ENCODE data around the gene ATRIP. TPM values are rescaled to one million over a fixed set of nuclear protein-coding genes. Genes with fewer than 3 reads are reported as not detected.
A peak's percentile ranks its signal among the peaks of the same experiment; 100 is the strongest.

ATRIP gene
- total and polyA plus RNA-seq, 10 of the 15 experiments (the other 5 are each of a cell fraction or from before 2014, with no cell fraction given): 1.4 to 16.0 (median 10.1) TPM

DNA sequence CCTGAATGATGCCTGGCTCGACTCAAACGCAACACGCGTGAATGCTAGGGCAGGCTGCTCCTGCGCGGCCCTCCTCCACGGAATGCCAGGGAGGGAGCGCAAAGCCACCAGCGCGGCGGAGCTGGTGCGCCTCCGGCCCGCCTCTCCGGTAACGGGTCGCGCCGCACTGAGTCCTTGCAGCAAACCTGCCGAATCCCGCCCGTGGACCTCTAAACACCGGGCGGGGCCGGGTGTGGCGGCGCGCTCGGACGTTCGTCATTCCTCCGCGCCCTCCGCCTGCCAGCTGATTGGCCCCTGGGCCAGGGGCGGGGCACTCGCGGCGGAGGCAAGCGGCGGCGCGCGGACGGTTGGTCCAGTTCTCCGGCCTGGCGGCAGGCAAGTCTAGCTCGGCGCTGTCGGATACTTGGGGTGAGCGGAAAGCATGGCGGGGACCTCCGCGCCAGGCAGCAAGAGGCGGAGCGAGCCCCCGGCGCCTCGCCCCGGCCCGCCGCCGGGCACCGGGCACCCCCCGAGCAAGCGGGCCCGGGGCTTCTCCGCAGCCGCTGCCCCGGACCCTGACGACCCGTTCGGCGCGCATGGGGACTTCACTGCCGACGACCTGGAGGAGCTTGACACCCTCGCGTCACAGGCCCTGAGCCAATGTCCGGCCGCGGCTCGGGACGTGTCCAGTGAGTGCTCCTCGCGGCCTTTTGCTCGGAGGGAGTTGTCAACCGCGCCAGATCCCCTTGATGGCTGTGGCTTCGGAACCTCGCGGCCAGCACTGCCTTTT, at the start of gene ATRIP (continued):
- TF ChIP-seq RAD51 (IDR thresholded peaks at IDR 0.05) (no peak), EGR1 (IDR thresholded peaks at IDR 0.05; ENCODE audit: borderline replicate concordance in 1 of 2, low read depth in 2 of 2, low read length in 2 of 2) (peak in 1 of 2 experiments; percentile 13; a peak in 1 of 3 replicates), SMAD1 (IDR thresholded peaks at IDR 0.05; ENCODE audit: low read depth, partially characterized antibody) (no peak), SUZ12 (IDR thresholded peaks at IDR 0.05; ENCODE audit: unreplicated experiment) (no peak), RELB (IDR thresholded peaks at IDR 0.05; ENCODE audit: low read depth) (peak; percentile 87), CEBPB (IDR thresholded peaks at IDR 0.05; ENCODE audit: borderline replicate concordance in 1 of 2, low read depth in 2 of 2, low read length in 2 of 2) (no peak), MTA3 (IDR thresholded peaks at IDR 0.05; ENCODE audit: borderline replicate concordance, low read length) (no peak), CHD4 (IDR thresholded peaks at IDR 0.05) (no peak), SRF (IDR thresholded peaks at IDR 0.05; ENCODE audit: low read depth in 2 of 2, low read length in 2 of 2) (peak; percentile 52 to 90; a peak in 3 of 4 replicates), ZNF274 (IDR thresholded peaks at IDR 0.05; ENCODE audit: insufficient read depth, insufficient read length) (no peak), SPI1 (IDR thresholded peaks at IDR 0.05; ENCODE audit: borderline replicate concordance, insufficient read depth, low read depth, low read length) (no peak), TCF7 (IDR thresholded peaks at IDR 0.05; ENCODE audit: borderline replicate concordance) (no peak), BMI1 (IDR thresholded peaks at IDR 0.05; ENCODE audit: borderline replicate concordance) (no peak), CBX5 (IDR thresholded peaks at IDR 0.05; ENCODE audit: low read depth) (no peak), IRF4 (IDR thresholded peaks at IDR 0.05; ENCODE audit: low read depth, low read length) (no peak), FOXK2 (IDR thresholded peaks at IDR 0.05) (no peak), SREBF1 (IDR thresholded peaks at IDR 0.05; ENCODE audit: low read length) (no peak), WRNIP1 (IDR thresholded peaks at IDR 0.05; ENCODE audit: borderline replicate concordance, low read depth, low read length) (no peak), NFYB (IDR thresholded peaks at IDR 0.05; ENCODE audit: insufficient read depth, low read depth, low read length) (peak; percentile 77; the same call in 1 of the 2 replicates), KDM1A (IDR thresholded peaks at IDR 0.05; ENCODE audit: borderline replicate concordance) (no peak), TAF1 (IDR thresholded peaks at IDR 0.05; ENCODE audit: borderline replicate concordance, low read depth, low read length) (peak; percentile 94), CREM (IDR thresholded peaks at IDR 0.05; ENCODE audit: low read depth) (peak; percentile 99)
- TF ChIP-seq, protein P1, sequence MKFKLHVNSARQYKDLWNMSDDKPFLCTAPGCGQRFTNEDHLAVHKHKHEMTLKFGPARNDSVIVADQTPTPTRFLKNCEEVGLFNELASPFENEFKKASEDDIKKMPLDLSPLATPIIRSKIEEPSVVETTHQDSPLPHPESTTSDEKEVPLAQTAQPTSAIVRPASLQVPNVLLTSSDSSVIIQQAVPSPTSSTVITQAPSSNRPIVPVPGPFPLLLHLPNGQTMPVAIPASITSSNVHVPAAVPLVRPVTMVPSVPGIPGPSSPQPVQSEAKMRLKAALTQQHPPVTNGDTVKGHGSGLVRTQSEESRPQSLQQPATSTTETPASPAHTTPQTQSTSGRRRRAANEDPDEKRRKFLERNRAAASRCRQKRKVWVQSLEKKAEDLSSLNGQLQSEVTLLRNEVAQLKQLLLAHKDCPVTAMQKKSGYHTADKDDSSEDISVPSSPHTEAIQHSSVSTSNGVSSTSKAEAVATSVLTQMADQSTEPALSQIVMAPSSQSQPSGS (IDR thresholded peaks at IDR 0.05; ENCODE audit: low read length): no peak
- TF ChIP-seq, protein P2, sequence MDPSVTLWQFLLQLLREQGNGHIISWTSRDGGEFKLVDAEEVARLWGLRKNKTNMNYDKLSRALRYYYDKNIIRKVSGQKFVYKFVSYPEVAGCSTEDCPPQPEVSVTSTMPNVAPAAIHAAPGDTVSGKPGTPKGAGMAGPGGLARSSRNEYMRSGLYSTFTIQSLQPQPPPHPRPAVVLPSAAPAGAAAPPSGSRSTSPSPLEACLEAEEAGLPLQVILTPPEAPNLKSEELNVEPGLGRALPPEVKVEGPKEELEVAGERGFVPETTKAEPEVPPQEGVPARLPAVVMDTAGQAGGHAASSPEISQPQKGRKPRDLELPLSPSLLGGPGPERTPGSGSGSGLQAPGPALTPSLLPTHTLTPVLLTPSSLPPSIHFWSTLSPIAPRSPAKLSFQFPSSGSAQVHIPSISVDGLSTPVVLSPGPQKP (IDR thresholded peaks at IDR 0.05; ENCODE audit: low read depth, low read length): no peak
- TF ChIP-seq, protein P3, sequence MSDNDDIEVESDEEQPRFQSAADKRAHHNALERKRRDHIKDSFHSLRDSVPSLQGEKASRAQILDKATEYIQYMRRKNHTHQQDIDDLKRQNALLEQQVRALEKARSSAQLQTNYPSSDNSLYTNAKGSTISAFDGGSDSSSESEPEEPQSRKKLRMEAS (IDR thresholded peaks at IDR 0.05; ENCODE audit: low read depth, low read length): peak; percentile 85; the same call in 1 of the 2 replicates

All from GM12878 (cell line).